Hindlimb muscle (tissue), 1 donor: Measurements from ENCODE around the gene SLC25A21. TPM values are rescaled to one million over a fixed set of nuclear protein-coding genes. Genes with fewer than 3 reads are reported as not detected.
"Not testable (repeated sequence)": the region's sequence is repeated elsewhere in the genome, so short reads cannot be mapped to it uniquely, and the experiment has no call there.

ENCODE experiments used
- DNase-seq: peaks from one replicate; pipeline ENCODE4 v3.0.0-alpha.2; 2013
- polyA plus RNA-seq: library from polyadenylated mRNA; unstranded; fragments of 120-200 nt; gene quantifications from one replicate; pipeline ENCODE4 v1.2.1, GENCODE V29; 2013; ENCODE audit not compliant: insufficient read length

SLC25A21 gene
- polyA plus RNA-seq, 1 donor: 1.5 TPM

GRCh38 chr14:36820901-36821300 is 351.5 kb downstream of the SLC25A21 start:
- no peak for DNase-seq

DNA sequence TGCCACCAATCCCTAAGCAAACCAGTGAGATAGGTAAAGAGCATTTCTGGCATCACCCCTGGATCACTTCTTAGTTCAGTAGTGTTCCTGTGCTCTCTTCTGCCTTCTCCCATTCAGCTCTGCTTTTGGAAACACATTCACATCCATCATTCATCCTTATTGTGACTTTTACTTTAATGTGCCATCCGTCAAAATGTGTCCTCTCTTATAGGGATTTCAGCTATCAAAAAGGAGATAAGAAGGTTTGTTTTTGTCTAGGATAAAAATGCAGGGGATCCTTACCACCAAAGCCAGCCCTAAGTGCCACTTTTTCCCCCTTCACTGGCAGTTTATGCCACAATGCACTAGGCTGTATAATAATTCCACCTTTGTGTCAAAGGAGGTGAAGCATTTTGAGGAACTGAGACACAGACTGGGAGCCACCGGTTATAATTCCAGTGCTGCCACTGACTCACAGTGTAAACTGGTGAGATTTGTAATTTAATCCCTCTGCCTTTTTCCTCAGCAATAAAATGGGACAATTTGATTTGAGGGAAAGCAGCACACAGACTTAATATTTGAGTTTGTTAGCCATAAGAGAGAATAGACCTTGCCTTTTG is 352.2 kb downstream of the SLC25A21 start:
- DNase-seq: no peak

DNA sequence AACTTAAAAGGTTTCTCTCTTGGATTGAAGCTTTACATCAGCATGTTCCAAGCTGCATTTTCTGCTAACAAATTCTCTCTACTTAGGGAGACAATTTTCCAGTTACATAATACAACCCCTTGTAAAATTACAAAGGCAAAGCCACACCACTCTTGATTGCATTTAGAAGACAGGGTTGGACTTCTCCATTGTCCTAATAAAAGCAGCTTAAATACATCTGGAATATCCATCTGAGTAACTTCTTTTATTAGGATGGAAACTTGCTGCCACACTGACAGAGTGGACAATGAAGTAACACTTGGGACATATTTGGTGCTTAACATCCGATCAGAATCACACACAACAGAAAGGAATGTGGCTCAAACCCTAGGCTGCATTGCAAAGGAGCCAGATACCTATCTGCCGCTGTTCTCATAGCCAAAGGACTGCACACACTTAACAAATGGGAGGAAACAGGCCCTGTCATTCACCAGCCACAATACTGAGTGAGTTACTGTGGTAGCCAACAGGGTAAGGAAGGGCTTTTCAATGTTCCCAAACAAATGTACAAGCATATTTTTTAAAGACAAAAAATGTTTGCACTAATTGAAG is 353.5 kb downstream of the SLC25A21 start:
- no peak for DNase-seq

DNA sequence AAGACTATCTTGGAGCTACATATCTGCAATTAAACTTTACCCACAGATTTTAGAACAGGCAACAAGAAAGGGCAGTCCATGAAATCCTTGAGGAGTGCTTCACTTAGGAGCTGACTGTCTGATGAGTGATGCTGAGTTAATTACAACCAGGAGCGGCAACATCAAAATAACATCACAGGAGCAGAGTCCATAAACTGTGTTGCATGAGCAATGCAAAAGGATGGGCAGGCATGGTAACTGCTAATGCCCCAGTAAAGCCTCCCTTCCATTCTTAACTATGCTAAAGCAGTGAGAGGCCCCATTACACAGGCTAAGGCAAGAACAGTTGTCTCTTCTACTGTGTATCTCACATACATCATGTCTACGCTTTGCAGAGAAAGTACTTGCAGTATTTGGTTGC is 354.2 kb downstream of the SLC25A21 start:
- DNase-seq: no peak

- DNase-seq: no peak
These were observed 355.1 kb downstream of the SLC25A21 start for GRCh38 chr14:36817071-36817930.

GRCh38 chr14:36816481-36816880 is 355.9 kb downstream of the SLC25A21 start:
- DNase-seq: no peak

DNA sequence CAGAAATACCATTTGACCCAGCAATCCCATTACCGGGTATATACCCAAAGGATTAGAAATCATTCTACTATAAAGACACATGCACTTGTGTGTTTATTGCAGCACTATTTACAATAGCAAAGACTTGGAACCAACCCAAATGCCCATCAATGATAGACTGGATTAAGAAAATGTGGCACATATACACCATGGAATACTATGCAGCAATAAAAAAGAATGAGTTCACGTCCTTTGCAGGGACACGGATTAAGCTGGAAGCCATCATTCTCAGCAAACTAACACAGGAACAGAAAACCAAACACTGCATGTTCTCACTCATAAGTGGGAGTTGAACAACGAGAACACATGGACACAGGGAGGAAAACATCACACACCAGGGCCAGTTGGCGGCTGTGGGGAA is 357.6 kb downstream of the SLC25A21 start:
- not testable (repeated sequence) for DNase-seq

DNA sequence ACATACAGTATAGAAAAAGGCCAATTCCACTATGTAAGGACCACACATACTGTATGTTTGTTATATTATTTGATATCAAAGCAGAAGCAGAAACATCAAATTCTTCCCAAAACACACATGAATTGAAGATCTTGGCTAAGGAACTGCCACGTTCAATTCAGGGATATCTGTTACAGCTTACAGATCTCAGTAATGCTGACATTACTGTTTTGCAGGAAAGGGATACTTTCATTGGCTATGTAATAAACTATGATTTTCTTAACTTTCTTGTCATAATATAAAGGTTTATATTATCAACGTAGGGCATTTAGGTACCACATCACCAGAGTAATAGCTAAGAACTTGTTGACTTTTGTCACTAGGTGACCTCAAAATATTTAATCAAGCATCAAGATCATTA is 362.2 kb downstream of the SLC25A21 start:
- DNase-seq: no peak

GRCh38 chr14:36807727-36808126 is 364.7 kb downstream of the SLC25A21 start:
- no peak for DNase-seq

GRCh38 chr14:36805131-36805559 is 367.3 kb downstream of the SLC25A21 start:
- DNase-seq: no peak

GRCh38 chr14:36797634-36798033 is 374.8 kb downstream of the SLC25A21 start:
- no peak for DNase-seq

GRCh38 chr14:36791402-36791801 is 381.0 kb downstream of the SLC25A21 start:
- no peak for DNase-seq

GRCh38 chr14:36785511-36785910 is 386.9 kb downstream of the SLC25A21 start:
- no peak for DNase-seq

DNA sequence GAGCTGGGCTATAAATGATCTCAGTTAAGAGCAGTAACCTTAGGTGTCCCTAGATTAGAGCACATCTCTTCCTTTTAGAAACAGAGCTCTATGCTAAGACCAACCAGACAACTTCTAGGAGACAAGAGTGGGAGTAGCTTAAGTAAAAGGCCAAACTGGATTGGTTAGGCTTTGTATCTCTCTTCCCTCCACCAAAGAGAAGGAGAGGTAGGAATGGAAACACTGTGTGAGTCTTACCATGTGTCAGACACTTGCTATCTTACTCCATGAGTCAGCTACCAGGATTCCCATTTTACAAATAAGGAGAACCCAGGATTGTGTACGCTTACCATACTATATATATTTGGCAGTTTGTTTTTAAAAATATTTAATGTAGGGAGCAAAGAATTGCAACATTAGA is 387.9 kb downstream of the SLC25A21 start:
- no peak for DNase-seq

GRCh38 chr14:36781897-36782296 is 390.5 kb downstream of the SLC25A21 start:
- DNase-seq: no peak

- DNase-seq: no peak
These were observed 398.8 kb downstream of the SLC25A21 start for GRCh38 chr14:36773558-36773957.

- DNase-seq: no peak
These were observed 399.3 kb downstream of the SLC25A21 start for GRCh38 chr14:36773136-36773540.

DNA sequence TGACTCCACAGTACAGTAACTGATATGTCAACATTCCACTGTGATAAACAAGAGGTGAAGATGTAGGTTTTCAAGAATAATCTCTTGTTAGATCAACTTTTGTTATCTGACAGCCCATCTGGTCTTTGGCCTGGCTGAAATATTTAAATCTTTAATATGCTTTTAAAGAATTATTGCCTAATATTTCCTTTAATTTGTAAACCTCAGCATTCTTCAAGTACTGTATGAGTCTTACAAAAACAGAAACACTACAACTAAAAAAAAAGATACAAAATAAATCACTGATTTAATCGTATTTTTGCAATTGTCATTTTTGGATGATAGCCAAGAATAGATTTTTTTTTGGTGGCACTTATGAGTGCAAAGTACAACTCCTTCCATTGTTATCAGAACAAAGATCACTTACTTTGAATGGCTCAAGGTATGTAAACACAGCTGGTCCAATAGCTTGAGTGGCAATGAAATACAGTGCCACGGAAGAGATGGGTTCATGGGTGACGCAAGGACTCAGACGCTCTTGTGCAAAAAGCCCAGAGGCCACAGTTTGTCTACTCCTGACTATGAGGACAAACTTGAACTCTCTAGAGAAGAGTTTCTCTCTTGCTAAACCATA is 401.3 kb downstream of the SLC25A21 start:
- no peak for DNase-seq

DNA sequence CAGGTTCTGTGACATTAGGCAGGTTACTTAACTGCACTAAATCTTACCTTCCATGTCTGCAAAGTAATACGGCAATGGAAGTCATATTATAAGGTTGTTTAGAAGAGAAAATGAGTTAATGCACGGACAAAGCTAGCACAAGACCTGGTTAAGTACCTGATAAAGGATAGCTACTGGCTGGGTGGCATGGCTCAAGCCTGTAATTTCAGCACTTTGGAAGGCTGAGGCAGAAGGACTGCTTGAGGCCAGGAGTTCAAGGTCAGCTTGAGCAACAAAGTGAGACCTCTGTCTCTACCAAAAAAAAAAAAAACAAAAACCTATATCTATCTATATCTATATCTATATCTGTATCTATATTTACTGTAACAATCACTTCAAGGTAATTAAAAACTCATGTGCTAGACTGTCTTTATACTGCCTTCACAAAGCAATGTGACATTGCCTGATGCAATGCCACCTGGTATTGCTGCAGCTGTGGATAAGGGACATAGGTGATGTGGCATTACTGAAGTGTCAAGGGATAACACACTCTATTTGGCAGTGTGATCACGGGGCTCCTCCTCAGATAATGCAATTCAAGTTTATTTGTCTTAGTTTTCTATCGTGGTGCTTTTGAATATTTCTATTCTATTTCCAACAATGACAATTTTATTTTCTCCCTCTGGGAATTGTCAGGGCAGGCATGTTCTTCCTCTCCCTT is 403.6 kb downstream of the SLC25A21 start:
- DNase-seq: no peak

DNA sequence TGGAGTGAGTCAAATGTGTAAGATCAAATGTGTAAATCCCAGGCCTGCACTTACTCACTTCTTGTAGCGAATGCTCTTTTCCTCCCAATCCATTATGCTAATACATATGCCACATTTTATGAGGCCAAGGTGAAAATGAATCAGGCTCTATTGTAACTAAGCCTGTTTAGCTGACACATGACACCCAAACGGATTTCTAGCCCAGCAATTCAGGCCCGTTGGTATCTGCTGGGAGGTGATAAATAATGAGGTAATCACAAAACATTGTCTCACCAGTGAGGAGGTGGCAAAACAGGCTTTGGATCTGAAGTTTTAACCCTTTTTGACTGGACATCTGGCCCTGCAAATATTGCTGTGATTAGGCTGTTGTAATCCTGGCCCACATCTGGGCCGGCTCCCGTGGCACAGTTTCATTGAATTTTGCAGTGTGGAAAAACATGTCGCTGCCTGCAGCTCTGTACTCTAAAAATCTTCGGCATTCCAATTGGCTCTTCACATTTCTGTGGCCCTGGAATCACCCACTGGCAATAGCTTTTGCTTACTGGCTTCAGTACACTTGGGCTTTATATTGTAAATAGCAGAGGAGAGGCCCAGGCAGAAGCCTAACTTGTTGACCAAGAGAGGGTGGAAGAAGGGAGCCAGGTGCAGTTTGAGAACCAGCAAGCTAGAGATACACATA is 404.7 kb downstream of the SLC25A21 start:
- no peak for DNase-seq

- DNase-seq: no peak
These were observed 405.4 kb downstream of the SLC25A21 start for GRCh38 chr14:36766974-36767373.
